H1 (cell line): ENCODE results near the gene CDHR2. TPM values are rescaled to one million over a fixed set of nuclear protein-coding genes. Genes with fewer than 3 reads are reported as not detected.

ENCODE experiments used
- CREB1 ChIP-seq: IDR thresholded peaks from 2 replicates; pipeline ENCODE4 v1.6.1; 2012; ENCODE audit warnings: inconsistent platforms
- JUND ChIP-seq: IDR thresholded peaks from 2 replicates; pipeline ENCODE4 v1.6.1; 2011; ENCODE audit warnings: mild to moderate bottlenecking, improper control_type of control experiment, low read length
- RXRA ChIP-seq: IDR thresholded peaks from 2 replicates; pipeline ENCODE4 v1.6.1; 2011; ENCODE audit warnings: low read depth, mild to moderate bottlenecking, low read length, moderate library complexity; ENCODE audit not compliant: insufficient read depth
- SIN3A ChIP-seq, 2 experiments: IDR thresholded peaks in 1 of 2; conservative IDR thresholded peaks in 1 of 2; 2 replicates each; pipeline ENCODE4 v1.6.1; 2011 to 2012; ENCODE audit warnings: low read length in 2 of 2, improper control_type of control experiment in 1 of 2, low read depth in 1 of 2, mild to moderate bottlenecking in 1 of 2
- YY1 ChIP-seq: IDR thresholded peaks from 2 replicates; pipeline ENCODE4 v1.6.1; 2011; ENCODE audit warnings: low read depth, mild to moderate bottlenecking, low read length
- polyA plus RNA-seq, 7 experiments: library from polyadenylated mRNA; depleted of rRNA in 3 of 7; stranded (reverse) in 5 of 7; unstranded in 2 of 7; fragments of >200 nt in 5 of 7; fragments of 200-250 nt in 2 of 7; gene quantifications; 1 replicate in 5 of 7; 2 replicates in 1 of 7; 4 replicates in 1 of 7; pipeline versions ENCODE4 v1.2.1 to v1.2.3, GENCODE V29; 2011 to 2013; ENCODE audit warnings: missing spikeins in 2 of 7, mixed read lengths in 2 of 7
- total RNA-seq: library from RNA; stranded (reverse); fragmentation: NEBNext Ultra II Directional; extraction: Animal tissue kit (Norgen Biotek cat#: 25700); gene quantifications from 2 replicates; pipeline ENCODE4 v1.2.1, GENCODE V29; 2021
- TF ChIP-seq, protein P1 (sequence below): fragments of 300-600 bp; sonication (generic); IDR thresholded peaks from 2 replicates; pipeline ENCODE4 v1.7.1; 2012; ENCODE audit warnings: low read length, moderate library complexity, mild to moderate bottlenecking, inconsistent platforms; ENCODE audit not compliant: insufficient replicate concordance

CDHR2 gene
- total and polyA plus RNA-seq, 2 of the 8 experiments (the other 6 are each of a cell fraction or from before 2014, with no cell fraction given): 0.02 to 0.43 TPM

DNA sequence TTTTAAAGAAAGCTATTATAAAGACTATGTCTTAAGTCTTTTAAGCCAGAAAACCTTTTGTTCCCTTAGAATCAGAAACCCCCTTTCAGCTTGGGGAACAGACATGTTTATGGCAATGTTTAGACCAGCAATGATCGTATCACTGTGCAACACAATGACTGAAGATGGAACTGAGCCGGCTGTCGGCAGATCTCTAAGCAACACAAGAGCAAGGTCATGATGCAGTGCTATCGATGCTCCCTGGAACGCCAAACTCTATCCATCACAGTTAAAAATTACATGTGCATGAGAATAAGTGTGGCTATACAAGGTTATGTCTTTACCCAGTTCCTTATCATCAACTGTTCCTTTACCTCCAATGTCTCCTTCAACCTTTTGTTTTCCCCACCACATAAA is 10.2 kb upstream of the CDHR2 start (continued):
- TF ChIP-seq, protein P1, sequence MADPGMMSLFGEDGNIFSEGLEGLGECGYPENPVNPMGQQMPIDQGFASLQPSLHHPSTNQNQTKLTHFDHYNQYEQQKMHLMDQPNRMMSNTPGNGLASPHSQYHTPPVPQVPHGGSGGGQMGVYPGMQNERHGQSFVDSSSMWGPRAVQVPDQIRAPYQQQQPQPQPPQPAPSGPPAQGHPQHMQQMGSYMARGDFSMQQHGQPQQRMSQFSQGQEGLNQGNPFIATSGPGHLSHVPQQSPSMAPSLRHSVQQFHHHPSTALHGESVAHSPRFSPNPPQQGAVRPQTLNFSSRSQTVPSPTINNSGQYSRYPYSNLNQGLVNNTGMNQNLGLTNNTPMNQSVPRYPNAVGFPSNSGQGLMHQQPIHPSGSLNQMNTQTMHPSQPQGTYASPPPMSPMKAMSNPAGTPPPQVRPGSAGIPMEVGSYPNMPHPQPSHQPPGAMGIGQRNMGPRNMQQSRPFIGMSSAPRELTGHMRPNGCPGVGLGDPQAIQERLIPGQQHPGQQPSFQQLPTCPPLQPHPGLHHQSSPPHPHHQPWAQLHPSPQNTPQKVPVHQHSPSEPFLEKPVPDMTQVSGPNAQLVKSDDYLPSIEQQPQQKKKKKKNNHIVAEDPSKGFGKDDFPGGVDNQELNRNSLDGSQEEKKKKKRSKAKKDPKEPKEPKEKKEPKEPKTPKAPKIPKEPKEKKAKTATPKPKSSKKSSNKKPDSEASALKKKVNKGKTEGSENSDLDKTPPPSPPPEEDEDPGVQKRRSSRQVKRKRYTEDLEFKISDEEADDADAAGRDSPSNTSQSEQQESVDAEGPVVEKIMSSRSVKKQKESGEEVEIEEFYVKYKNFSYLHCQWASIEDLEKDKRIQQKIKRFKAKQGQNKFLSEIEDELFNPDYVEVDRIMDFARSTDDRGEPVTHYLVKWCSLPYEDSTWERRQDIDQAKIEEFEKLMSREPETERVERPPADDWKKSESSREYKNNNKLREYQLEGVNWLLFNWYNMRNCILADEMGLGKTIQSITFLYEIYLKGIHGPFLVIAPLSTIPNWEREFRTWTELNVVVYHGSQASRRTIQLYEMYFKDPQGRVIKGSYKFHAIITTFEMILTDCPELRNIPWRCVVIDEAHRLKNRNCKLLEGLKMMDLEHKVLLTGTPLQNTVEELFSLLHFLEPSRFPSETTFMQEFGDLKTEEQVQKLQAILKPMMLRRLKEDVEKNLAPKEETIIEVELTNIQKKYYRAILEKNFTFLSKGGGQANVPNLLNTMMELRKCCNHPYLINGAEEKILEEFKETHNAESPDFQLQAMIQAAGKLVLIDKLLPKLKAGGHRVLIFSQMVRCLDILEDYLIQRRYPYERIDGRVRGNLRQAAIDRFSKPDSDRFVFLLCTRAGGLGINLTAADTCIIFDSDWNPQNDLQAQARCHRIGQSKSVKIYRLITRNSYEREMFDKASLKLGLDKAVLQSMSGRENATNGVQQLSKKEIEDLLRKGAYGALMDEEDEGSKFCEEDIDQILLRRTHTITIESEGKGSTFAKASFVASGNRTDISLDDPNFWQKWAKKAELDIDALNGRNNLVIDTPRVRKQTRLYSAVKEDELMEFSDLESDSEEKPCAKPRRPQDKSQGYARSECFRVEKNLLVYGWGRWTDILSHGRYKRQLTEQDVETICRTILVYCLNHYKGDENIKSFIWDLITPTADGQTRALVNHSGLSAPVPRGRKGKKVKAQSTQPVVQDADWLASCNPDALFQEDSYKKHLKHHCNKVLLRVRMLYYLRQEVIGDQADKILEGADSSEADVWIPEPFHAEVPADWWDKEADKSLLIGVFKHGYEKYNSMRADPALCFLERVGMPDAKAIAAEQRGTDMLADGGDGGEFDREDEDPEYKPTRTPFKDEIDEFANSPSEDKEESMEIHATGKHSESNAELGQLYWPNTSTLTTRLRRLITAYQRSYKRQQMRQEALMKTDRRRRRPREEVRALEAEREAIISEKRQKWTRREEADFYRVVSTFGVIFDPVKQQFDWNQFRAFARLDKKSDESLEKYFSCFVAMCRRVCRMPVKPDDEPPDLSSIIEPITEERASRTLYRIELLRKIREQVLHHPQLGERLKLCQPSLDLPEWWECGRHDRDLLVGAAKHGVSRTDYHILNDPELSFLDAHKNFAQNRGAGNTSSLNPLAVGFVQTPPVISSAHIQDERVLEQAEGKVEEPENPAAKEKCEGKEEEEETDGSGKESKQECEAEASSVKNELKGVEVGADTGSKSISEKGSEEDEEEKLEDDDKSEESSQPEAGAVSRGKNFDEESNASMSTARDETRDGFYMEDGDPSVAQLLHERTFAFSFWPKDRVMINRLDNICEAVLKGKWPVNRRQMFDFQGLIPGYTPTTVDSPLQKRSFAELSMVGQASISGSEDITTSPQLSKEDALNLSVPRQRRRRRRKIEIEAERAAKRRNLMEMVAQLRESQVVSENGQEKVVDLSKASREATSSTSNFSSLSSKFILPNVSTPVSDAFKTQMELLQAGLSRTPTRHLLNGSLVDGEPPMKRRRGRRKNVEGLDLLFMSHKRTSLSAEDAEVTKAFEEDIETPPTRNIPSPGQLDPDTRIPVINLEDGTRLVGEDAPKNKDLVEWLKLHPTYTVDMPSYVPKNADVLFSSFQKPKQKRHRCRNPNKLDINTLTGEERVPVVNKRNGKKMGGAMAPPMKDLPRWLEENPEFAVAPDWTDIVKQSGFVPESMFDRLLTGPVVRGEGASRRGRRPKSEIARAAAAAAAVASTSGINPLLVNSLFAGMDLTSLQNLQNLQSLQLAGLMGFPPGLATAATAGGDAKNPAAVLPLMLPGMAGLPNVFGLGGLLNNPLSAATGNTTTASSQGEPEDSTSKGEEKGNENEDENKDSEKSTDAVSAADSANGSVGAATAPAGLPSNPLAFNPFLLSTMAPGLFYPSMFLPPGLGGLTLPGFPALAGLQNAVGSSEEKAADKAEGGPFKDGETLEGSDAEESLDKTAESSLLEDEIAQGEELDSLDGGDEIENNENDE: no peak
- TF ChIP-seq CREB1 (no peak), YY1 (no peak), RXRA (no peak), SIN3A (conservative IDR thresholded peaks at IDR 0.05 in 1 of 2, IDR thresholded peaks at IDR 0.05 in 1 of 2; ENCODE audit: low read depth in 1 of 2, low read length in 2 of 2) (no peak), JUND (no peak)
